Large intestine (tissue), 3 donors: ENCODE results near the gene PRKAG2. TPM values are rescaled to one million over a fixed set of nuclear protein-coding genes. Genes with fewer than 3 reads are reported as not detected.
"Not testable (repeated sequence)": the region's sequence is repeated elsewhere in the genome, so short reads cannot be mapped to it uniquely, and the experiment has no call there.

Experiments
- DNase-seq, 2 donors: peaks; one replicate each; pipeline versions ENCODE4 v3.0.0 to v3.0.0-alpha.2; 2013
- H3K27ac ChIP-seq: one replicate; pipeline ENCODE4 v1.5.1; 2013; ENCODE audit warnings: low read length
- H3K27me3 ChIP-seq: 2 replicates; pipeline ENCODE4 v1.6.1; 2013; ENCODE audit warnings: low read length; ENCODE audit not compliant: control insufficient read depth, insufficient read depth
- H3K36me3 ChIP-seq: 2 replicates; pipeline ENCODE4 v1.6.1; 2013; ENCODE audit warnings: low read length; ENCODE audit not compliant: control insufficient read depth, insufficient read depth
- H3K4me1 ChIP-seq: one replicate; pipeline ENCODE4 v1.6.1; 2013; ENCODE audit warnings: low read length; ENCODE audit not compliant: control insufficient read depth, insufficient read depth
- H3K4me3 ChIP-seq: one replicate; pipeline ENCODE4 v1.5.1; 2013; ENCODE audit warnings: low read length
- H3K9me3 ChIP-seq: one replicate; pipeline ENCODE4 v1.6.1; 2013; ENCODE audit warnings: mild to moderate bottlenecking, low read depth, low read length, moderate library complexity; ENCODE audit not compliant: control insufficient read depth
- whole genome bisulfite sequencing: methylation state at CpG from one replicate; pipeline ENCODE4 v1.1.5; 2013; ENCODE audit warnings: low lambda C conversion rate; ENCODE audit not compliant: insufficient coverage; 5-methylcytosine and 5-hydroxymethylcytosine counted together
- polyA plus RNA-seq: library from polyadenylated mRNA; unstranded; fragments of 120-200 nt; gene quantifications from one replicate; pipeline ENCODE4 v1.2.1, GENCODE V29; 2013

PRKAG2 gene
- polyA plus RNA-seq, 1 donor: 50.9 TPM

DNA sequence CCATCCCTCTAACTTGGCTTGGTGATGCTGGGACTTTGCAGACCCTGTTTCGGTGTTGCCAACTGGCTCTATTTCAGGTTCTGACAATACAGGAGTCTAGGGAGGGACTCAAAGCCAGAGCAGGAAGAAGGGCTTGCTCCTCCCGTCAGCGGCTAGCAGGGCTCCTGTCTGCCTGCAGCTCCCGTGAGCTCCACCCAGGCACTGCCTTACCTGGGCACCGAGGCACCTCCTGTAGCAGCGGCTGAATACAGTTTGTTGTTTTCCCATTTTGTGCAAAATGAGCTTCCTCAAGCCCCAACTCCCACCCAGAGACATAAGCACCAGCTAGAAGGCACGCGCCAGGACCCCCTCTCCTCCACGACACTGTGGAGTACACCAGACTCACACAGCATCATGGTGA lies 287.9 kb downstream of the PRKAG2 start:
- Histone ChIP-seq H3K36me3 (peaks cover 36% of the 10 kb centered on the region), H3K9me3 (no peaks in the 10 kb centered on the region), H3K4me1 (no peaks in the 10 kb centered on the region), H3K27ac (no peak overlapping the region), H3K4me3 (no peak overlapping the region), H3K27me3 (no peaks in the 10 kb centered on the region)
- DNase-seq: no peak
- no CpG with 5 or more reads among the region's 9 CpGs for WGBS

DNA sequence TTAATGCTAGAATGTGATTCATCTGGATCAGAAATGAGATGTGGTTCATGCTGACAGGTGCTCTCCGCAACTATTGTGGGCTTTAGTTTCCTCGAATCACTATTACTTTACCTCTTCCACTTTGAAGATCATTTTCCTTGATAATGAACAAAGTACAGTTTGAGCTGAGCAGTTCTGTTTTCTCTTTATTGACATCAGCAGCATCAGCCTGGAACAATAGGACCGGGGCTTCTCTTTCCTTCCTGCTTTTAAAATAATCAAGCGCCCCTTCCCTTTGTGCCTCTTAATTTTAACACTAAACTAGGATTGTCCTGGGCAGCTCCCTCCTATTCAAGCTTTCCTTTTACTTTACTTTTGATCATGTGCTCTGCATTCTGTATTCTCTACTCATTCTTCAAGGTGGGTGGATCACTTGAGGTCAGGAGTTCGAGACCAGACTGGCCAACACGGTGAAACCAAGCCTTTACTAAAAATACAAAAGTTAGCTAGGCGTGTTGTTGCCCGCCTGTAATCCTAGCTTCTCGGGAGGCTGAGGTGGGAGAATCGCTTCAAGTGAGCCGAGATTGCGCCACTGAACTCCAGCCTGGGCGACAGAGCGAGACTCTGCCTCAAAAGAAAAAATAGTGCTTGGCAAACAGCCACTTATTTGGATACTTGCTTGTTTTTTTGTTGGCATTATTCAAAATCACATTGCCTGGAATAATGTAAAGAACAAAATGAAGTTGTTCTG lies 290.2 kb downstream of the PRKAG2 start:
- no peak for DNase-seq
- H3K9me3 ChIP-seq: no peaks in the 10 kb centered on the region
- no peak overlapping the region for H3K27ac ChIP-seq
- H3K27me3 ChIP-seq: no peaks in the 10 kb centered on the region
- H3K4me3 ChIP-seq: no peak overlapping the region
- H3K4me1 ChIP-seq: no peaks in the 10 kb centered on the region
- WGBS: 71% methylated on average over 3 of the region's 14 CpGs
- H3K36me3 ChIP-seq: peaks cover 29% of the 10 kb centered on the region

DNA sequence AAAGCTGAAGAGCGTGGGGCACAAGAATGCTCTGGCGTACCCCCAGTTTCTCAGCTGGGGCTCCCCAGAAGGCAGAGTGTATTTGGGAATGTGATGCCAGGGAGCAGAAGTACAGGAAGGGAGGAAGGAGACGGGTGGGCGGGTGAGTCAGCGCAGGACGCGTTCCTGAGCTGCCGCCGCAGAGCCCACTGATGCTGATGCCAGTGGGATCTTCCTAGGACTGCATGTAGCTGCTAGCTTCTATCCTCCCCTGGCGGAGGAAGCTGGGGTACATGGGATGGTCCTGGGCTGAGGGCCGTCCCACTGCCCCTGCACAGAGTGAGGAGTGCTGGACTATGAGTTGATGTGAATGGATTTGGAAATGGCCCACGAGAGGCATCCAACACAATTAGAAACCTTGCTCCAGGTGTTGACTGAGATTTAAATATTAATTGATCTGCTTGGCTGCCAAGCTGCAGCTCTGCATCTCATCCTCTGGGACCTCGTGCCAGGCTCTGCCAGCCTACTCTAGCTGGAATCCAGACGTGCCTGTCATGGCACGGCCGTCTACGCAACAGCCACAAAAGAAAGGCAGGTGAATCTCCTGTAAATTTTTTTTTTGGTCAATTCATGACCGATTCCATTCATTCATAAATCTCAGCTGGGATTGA lies 291.0 kb downstream of the PRKAG2 start:
- no peak overlapping the region for H3K4me3 ChIP-seq
- no peaks in the 10 kb centered on the region for H3K27me3 ChIP-seq
- no peak for DNase-seq
- no CpG with 5 or more reads among the region's 18 CpGs for WGBS
- no peaks in the 10 kb centered on the region for H3K9me3 ChIP-seq
- no peak overlapping the region for H3K27ac ChIP-seq
- peaks cover 24% of the 10 kb centered on the region for H3K36me3 ChIP-seq
- no peaks in the 10 kb centered on the region for H3K4me1 ChIP-seq

DNA sequence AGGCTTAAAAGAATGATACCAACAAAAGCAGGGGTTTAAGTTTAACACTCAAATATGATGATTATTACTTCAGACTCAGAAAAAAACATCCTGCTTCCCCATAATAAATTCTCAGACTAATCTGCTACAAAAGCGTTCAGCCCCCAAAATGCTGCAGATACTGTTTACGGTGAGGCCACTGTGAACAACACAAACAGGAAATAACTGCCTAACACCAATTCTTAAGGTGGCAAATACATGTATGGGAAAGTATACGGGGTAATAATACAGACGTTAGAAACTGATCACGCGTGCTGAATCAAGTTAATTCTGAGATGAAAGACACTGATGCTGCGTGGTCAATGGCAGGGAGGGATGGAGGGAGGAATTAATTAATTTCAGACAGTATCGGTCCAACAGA lies 295.2 kb downstream of the PRKAG2 start:
- no peak for DNase-seq
- Histone ChIP-seq H3K4me1 (no peaks in the 10 kb centered on the region), H3K9me3 (peaks cover 7% of the 10 kb centered on the region), H3K36me3 (peaks cover 14% of the 10 kb centered on the region), H3K27me3 (no peaks in the 10 kb centered on the region), H3K27ac (no peak overlapping the region), H3K4me3 (no peak overlapping the region)
- 98% methylated on average over 6 of the region's 8 CpGs for WGBS

DNA sequence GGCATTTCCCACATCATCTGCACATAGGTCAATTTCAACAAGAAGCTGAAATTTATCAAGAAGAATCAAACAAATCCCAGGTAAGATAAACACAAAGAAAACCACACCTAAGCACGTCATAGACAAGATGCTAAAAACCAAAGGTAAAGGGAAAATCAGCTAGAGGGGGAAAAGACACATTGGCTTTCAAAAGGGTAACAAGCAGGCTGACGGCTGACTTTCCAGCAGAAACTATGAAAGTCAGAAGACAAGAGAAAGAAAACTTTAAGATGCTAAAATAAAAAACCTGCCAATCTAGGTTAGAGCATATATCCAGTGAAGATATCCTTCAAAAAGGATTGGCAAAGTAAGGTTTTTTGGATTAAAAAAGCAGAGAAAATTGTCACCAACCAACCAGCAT lies 297.3 kb downstream of the PRKAG2 start:
- Histone ChIP-seq H3K4me3 (no peak overlapping the region), H3K36me3 (peaks cover 8% of the 10 kb centered on the region), H3K27me3 (no peaks in the 10 kb centered on the region), H3K27ac (no peak overlapping the region), H3K9me3 (peaks cover 7% of the 10 kb centered on the region), H3K4me1 (no peaks in the 10 kb centered on the region)
- WGBS: no CpG with 5 or more reads among the region's 2 CpGs
- DNase-seq: no peak

DNA sequence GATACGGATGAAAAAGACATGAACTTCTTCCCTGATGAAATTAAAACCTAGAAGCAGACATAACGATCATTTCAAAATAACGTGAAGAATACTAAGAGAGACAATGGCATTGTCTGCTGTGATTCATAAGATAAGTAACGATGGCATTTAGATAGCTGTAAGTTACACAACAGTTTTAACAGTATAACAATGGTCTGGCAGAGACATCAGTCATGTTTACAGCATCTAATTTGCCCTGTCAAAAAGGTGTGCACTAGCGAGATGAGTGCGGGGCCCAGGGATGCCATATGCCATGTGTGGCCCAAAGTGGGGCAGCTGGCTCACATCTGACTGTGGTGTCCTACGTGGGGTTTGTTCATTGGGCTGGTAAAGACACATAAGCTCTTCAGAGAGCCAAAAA lies 301.5 kb downstream of the PRKAG2 start:
- Histone ChIP-seq H3K4me3 (no peak overlapping the region), H3K36me3 (peaks cover 8% of the 10 kb centered on the region), H3K9me3 (peaks cover 7% of the 10 kb centered on the region), H3K4me1 (no peaks in the 10 kb centered on the region), H3K27me3 (no peaks in the 10 kb centered on the region), H3K27ac (no peak overlapping the region)
- no peak for DNase-seq
- 100% methylated on average over 1 of the region's 7 CpGs for WGBS

DNA sequence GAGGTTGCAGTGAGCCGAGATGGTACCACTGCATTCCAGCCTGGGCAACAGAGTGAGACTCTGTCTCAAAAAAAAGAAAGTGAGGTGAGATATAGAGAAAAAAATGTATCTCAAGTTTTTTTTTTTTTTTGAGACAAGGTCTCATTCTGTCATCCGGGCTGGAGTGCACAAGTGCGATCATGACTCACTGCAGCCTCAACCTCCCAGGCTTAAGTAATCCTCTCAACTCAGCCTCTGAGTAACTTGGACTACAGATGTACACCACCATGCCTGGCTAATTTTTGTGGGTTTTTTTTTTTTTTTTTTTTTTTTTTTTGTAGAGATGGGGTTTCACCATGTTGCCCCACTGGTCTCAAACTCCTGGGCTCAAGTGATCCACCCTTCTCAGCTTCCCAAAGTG lies 303.9 kb downstream of the PRKAG2 start:
- not testable (repeated sequence) for DNase-seq, H3K9me3 ChIP-seq, H3K4me1 ChIP-seq, H3K27me3 ChIP-seq, H3K4me3 ChIP-seq, H3K27ac ChIP-seq
- peaks cover 17% of the 10 kb centered on the region for H3K36me3 ChIP-seq
- WGBS: no CpG with 5 or more reads among the region's 3 CpGs

DNA sequence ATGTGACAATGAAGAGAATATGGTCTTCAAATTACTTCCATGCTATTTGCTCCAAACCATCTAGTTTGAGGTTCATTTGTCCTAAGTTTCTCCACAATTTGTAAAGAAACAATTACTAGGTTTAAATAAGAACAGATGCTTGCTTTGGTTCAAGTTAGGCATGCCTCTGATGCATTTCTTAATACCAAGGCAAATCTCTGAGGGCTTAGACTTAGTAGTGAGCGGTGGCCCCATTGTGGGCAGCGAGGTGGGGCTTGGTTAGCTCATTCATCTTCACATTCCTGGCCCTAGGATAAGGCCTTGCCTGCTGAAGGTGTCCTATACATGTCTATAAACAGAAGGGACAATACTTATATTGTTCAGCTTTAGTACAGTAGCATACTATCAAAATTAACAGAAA lies 304.8 kb downstream of the PRKAG2 start:
- Histone ChIP-seq H3K9me3 (no peaks in the 10 kb centered on the region), H3K4me1 (no peaks in the 10 kb centered on the region), H3K36me3 (peaks cover 20% of the 10 kb centered on the region), H3K27ac (no peak overlapping the region), H3K27me3 (no peaks in the 10 kb centered on the region), H3K4me3 (no peak overlapping the region)
- WGBS: no CpG with 5 or more reads among the region's 2 CpGs
- DNase-seq: no peak

DNA sequence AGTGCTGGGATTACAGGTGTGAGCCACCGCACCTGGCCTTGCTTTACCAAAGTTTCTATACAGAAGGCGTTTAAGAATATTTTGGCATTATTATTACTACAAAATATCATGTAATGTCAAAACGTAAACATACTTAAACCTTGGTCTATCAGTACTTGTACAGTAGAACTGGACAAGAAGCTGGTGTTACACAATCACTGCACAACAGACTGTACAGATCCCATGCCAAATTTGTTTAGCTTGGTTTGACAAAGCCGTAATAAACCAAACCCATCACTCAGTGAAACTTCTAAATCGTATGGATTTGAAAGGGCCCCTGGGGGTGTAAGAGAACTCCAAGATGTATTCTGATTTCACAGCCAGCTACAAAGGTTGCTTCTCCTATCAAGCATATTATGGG lies 305.4 kb downstream of the PRKAG2 start:
- H3K27ac ChIP-seq: no peak overlapping the region
- DNase-seq: no peak
- H3K36me3 ChIP-seq: peaks cover 20% of the 10 kb centered on the region
- no peaks in the 10 kb centered on the region for H3K9me3 ChIP-seq
- WGBS: 80% methylated on average over 1 of the region's 5 CpGs
- no peaks in the 10 kb centered on the region for H3K4me1 ChIP-seq
- H3K27me3 ChIP-seq: no peaks in the 10 kb centered on the region
- no peak overlapping the region for H3K4me3 ChIP-seq

DNA sequence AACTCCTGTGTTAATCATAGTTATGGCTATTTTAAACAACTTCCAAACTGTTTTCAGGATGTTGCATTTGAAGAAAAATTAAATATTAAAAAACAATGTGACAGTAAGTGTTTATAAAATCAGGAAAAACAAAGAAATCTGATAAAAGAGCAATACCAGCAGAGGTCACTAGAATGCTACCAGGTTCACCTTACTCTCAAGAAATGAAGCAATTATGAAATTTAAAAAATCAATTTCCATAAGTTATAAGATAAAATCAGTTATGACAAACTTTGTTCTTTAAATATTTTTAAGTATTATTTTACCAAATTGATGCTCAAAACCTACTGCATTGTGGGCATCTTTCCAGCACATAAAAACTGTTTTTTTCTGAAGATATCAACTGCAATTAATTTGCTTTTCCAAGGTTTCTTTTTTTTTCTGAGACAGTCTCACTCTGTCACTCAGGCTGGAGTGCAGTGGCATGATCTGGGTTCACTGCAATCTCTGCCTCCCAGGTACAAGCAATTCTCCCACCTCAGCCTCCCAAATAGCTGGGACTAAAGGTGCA lies 306.5 kb downstream of the PRKAG2 start:
- H3K4me1 ChIP-seq: no peaks in the 10 kb centered on the region
- H3K9me3 ChIP-seq: no peaks in the 10 kb centered on the region
- DNase-seq: no peak
- H3K27ac ChIP-seq: no peak overlapping the region
- H3K36me3 ChIP-seq: peaks cover 18% of the 10 kb centered on the region
- H3K27me3 ChIP-seq: no peaks in the 10 kb centered on the region
- H3K4me3 ChIP-seq: no peak overlapping the region
